ENCODE results near the gene SV2C.

Gene SV2C

DNA sequence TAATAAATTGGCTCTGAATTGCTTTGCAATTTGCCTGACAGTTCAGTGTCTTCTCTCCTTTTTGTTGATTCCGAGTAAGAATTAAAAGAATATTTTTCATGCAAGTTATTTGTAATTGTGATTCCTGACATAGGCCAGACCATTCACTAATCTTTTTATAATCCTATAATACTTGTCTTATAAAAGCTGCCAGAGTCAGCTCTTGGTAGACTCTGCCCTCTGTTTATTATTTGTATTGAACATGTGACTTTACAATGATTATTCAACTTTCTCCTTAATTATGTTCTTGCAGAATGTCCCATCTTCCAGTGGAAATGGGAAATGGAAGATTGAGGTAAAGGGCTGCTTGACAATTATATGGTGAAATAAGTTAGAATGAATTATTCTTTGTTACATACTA is 121.0 kb downstream of the SV2C start:
- no peak overlapping the region for H3K9ac ChIP-seq (ENCODE audit: low read depth, low read length)
- no peak overlapping the region for H3K27ac ChIP-seq (ENCODE audit: low read length)
- no peaks in the 10 kb centered on the region for H3K27me3 ChIP-seq (ENCODE audit: insufficient read depth, low read length, poor library complexity)

DNA sequence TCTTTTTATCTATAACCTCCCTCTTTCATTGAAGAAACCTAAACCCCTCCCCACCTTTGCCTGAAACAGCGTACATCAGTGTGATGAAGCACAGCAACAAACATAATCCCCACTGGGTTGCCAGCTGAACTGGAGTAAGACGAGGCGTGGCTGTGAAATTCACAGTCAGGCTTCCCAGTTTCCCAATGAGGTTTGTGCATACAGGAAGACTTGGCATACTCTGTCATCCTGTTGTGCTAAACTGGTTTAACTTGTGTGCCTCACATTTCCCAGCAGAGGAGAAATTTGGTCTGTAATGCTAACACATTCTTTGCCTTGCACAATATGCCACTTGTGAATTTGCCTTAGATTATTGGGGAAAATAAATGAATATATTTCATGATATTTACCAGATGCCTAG is 121.5 kb downstream of the SV2C start:
- Histone ChIP-seq H3K4me2 (ENCODE audit: insufficient read depth, low read length) (no peak overlapping the region), H3K9ac (ENCODE audit: low read depth, low read length) (no peak overlapping the region), H3K27me3 (ENCODE audit: insufficient read depth, low read length, poor library complexity) (no peaks in the 10 kb centered on the region), H3K4me1 (ENCODE audit: insufficient read depth, low read length) (no peaks in the 10 kb centered on the region), H3K4me3 (ENCODE audit: low read depth in 1 of 2, low read length in 2 of 2) (no peak overlapping the region), H4K20me1 (ENCODE audit: insufficient read depth, low read length) (no peaks in the 10 kb centered on the region), H3K9me3 (ENCODE audit: insufficient read depth, low read length, severe bottlenecking) (no peaks in the 10 kb centered on the region), H2AFZ (ENCODE audit: low read depth, low read length) (no peak overlapping the region), H3K79me2 (ENCODE audit: insufficient read depth, low read length) (no peaks in the 10 kb centered on the region), H3K27ac (ENCODE audit: low read length) (no peak overlapping the region), H3K36me3 (ENCODE audit: insufficient read depth, low read length) (no peaks in the 10 kb centered on the region)
- ATAC-seq (ENCODE audit: insufficient read depth, low read depth), result no peak
- DNase-seq, result no peak
- no peak for TF ChIP-seq EZH2 (IDR thresholded peaks at IDR 0.05; ENCODE audit: borderline replicate concordance, low read depth, low read length, severe bottlenecking)
- TF ChIP-seq, protein P1, sequence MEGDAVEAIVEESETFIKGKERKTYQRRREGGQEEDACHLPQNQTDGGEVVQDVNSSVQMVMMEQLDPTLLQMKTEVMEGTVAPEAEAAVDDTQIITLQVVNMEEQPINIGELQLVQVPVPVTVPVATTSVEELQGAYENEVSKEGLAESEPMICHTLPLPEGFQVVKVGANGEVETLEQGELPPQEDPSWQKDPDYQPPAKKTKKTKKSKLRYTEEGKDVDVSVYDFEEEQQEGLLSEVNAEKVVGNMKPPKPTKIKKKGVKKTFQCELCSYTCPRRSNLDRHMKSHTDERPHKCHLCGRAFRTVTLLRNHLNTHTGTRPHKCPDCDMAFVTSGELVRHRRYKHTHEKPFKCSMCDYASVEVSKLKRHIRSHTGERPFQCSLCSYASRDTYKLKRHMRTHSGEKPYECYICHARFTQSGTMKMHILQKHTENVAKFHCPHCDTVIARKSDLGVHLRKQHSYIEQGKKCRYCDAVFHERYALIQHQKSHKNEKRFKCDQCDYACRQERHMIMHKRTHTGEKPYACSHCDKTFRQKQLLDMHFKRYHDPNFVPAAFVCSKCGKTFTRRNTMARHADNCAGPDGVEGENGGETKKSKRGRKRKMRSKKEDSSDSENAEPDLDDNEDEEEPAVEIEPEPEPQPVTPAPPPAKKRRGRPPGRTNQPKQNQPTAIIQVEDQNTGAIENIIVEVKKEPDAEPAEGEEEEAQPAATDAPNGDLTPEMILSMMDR (IDR thresholded peaks at IDR 0.05; ENCODE audit: borderline replicate concordance, extremely low read depth, low read length, poor library complexity, severe bottlenecking), result no peak

More for the DNA sequence above, 121.0 kb downstream of the SV2C start:
- no peaks in the 10 kb centered on the region for H3K36me3 ChIP-seq (ENCODE audit: insufficient read depth, low read length)
- no peak overlapping the region for H3K4me3 ChIP-seq (ENCODE audit: low read depth in 1 of 2, low read length in 2 of 2)
- no peak overlapping the region for H3K4me2 ChIP-seq (ENCODE audit: insufficient read depth, low read length)
- H3K4me1 ChIP-seq (ENCODE audit: insufficient read depth, low read length), result no peaks in the 10 kb centered on the region
- no peak for ATAC-seq (ENCODE audit: insufficient read depth, low read depth)
- H4K20me1 ChIP-seq (ENCODE audit: insufficient read depth, low read length), result no peaks in the 10 kb centered on the region
- H3K9me3 ChIP-seq (ENCODE audit: insufficient read depth, low read length, severe bottlenecking), result no peaks in the 10 kb centered on the region
- no peak overlapping the region for H2AFZ ChIP-seq (ENCODE audit: low read depth, low read length)
- no peaks in the 10 kb centered on the region for H3K79me2 ChIP-seq (ENCODE audit: insufficient read depth, low read length)
- TF ChIP-seq EZH2 (IDR thresholded peaks at IDR 0.05; ENCODE audit: borderline replicate concordance, low read depth, low read length, severe bottlenecking), result no peak
- TF ChIP-seq, protein P1 (IDR thresholded peaks at IDR 0.05; ENCODE audit: borderline replicate concordance, extremely low read depth, low read length, poor library complexity, severe bottlenecking), result no peak
- no peak for DNase-seq

DNA sequence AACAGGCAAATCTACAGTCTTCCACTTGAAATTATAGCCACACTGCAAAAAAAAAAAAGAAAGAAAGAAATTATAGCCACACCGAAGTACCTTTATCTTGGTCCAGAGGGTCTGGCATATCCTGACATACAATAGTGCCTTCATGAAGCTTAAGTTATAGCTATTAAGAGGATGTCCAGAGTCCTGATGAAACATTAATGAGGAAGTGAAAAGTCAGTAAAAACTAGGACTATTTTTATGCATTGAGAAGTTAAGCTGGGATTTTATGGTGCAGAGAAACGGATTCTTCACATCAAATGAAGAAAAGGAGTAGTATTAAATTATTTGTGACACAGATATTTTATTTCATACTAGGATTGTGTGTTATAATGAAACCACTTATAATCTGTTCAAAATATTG is 123.9 kb downstream of the SV2C start:
- DNase-seq, result no peak
- no peak overlapping the region for H2AFZ ChIP-seq (ENCODE audit: low read depth, low read length)
- no peaks in the 10 kb centered on the region for H4K20me1 ChIP-seq (ENCODE audit: insufficient read depth, low read length)
- TF ChIP-seq, protein P1 (IDR thresholded peaks at IDR 0.05; ENCODE audit: borderline replicate concordance, extremely low read depth, low read length, poor library complexity, severe bottlenecking), result no peak
- TF ChIP-seq EZH2 (IDR thresholded peaks at IDR 0.05; ENCODE audit: borderline replicate concordance, low read depth, low read length, severe bottlenecking), result no peak
- H3K27me3 ChIP-seq (ENCODE audit: insufficient read depth, low read length, poor library complexity), result no peaks in the 10 kb centered on the region
- H3K9me3 ChIP-seq (ENCODE audit: insufficient read depth, low read length, severe bottlenecking), result no peaks in the 10 kb centered on the region
- H3K79me2 ChIP-seq (ENCODE audit: insufficient read depth, low read length), result no peaks in the 10 kb centered on the region
- no peak overlapping the region for H3K27ac ChIP-seq (ENCODE audit: low read length)
- no peak overlapping the region for H3K9ac ChIP-seq (ENCODE audit: low read depth, low read length)
- H3K4me3 ChIP-seq (ENCODE audit: low read depth in 1 of 2, low read length in 2 of 2), result no peak overlapping the region
- no peak for ATAC-seq (ENCODE audit: insufficient read depth, low read depth)
- H3K4me1 ChIP-seq (ENCODE audit: insufficient read depth, low read length), result no peaks in the 10 kb centered on the region
- no peaks in the 10 kb centered on the region for H3K36me3 ChIP-seq (ENCODE audit: insufficient read depth, low read length)
- no peak overlapping the region for H3K4me2 ChIP-seq (ENCODE audit: insufficient read depth, low read length)

DNA sequence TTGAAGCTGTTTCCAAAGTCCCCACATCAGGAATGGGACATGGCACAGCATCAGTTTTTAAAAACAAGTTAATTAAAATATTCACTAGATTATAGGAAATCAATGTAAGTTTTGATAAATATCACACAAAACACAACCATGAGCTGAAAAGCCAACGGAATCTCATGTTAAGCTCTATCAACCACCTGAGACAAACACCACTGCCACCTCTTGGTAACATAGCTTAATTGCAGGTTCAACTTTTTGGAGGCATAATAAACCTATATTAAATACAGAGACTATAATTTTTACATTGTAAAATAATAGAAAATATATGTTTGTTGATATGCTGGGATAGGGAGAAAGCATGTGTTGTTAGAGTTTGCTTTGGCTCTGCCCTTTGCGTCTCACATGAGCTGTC is 126.1 kb downstream of the SV2C start:
- DNase-seq, result no peak
- no peak overlapping the region for H3K4me3 ChIP-seq (ENCODE audit: low read depth in 1 of 2, low read length in 2 of 2)
- no peaks in the 10 kb centered on the region for H3K27me3 ChIP-seq (ENCODE audit: insufficient read depth, low read length, poor library complexity)
- no peak overlapping the region for H2AFZ ChIP-seq (ENCODE audit: low read depth, low read length)
- H3K9ac ChIP-seq (ENCODE audit: low read depth, low read length), result no peak overlapping the region
- no peaks in the 10 kb centered on the region for H3K36me3 ChIP-seq (ENCODE audit: insufficient read depth, low read length)
- no peaks in the 10 kb centered on the region for H3K9me3 ChIP-seq (ENCODE audit: insufficient read depth, low read length, severe bottlenecking)
- H3K4me2 ChIP-seq (ENCODE audit: insufficient read depth, low read length), result no peak overlapping the region
- no peaks in the 10 kb centered on the region for H4K20me1 ChIP-seq (ENCODE audit: insufficient read depth, low read length)
- no peak overlapping the region for H3K27ac ChIP-seq (ENCODE audit: low read length)
- no peaks in the 10 kb centered on the region for H3K79me2 ChIP-seq (ENCODE audit: insufficient read depth, low read length)
- H3K4me1 ChIP-seq (ENCODE audit: insufficient read depth, low read length), result no peaks in the 10 kb centered on the region
- no peak for ATAC-seq (ENCODE audit: insufficient read depth, low read depth)
- TF ChIP-seq EZH2 (IDR thresholded peaks at IDR 0.05; ENCODE audit: borderline replicate concordance, low read depth, low read length, severe bottlenecking), result no peak
- TF ChIP-seq, protein P1 (IDR thresholded peaks at IDR 0.05; ENCODE audit: borderline replicate concordance, extremely low read depth, low read length, poor library complexity, severe bottlenecking), result peak; percentile 38
